Right ventricle myocardium superior (tissue), 1 donor: ENCODE data around the gene TBC1D5. TPM values are rescaled to one million over a fixed set of nuclear protein-coding genes. Genes with fewer than 3 reads are reported as not detected.
"Not testable (repeated sequence)": the region's sequence is repeated elsewhere in the genome, so short reads cannot be mapped to it uniquely, and the experiment has no call there.

Source experiments
- ATAC-seq: fragments of 200-7000 bp; cut with Tn5 transposase; one replicate; pipeline ENCODE4 v1.9.1; 2020; ENCODE audit warnings: mild to moderate bottlenecking; ENCODE audit not compliant: poor library complexity
- DNase-seq: peaks from one replicate; pipeline ENCODE4 v3.0.0-alpha.2; 2020
- intact Hi-C: fragments of 100-400 bp; cut with DNase I; formaldehyde crosslinking; loops from one replicate; pipeline ENCODE4 v1.11.2; 2022
- total RNA-seq: library from RNA; stranded (reverse); fragmentation: NEBNext Ultra II Directional; extraction: Animal tissue kit (Norgen Biotek cat#: 25700); gene quantifications from one replicate; pipeline ENCODE4 v1.2.1, GENCODE V29; 2021
- donor health status: DM: no; HTN: yes; CAD: no; lungs with severe emphysema.

TBC1D5 gene
- total RNA-seq, 1 donor from 2014 or later: 28.2 TPM

DNA sequence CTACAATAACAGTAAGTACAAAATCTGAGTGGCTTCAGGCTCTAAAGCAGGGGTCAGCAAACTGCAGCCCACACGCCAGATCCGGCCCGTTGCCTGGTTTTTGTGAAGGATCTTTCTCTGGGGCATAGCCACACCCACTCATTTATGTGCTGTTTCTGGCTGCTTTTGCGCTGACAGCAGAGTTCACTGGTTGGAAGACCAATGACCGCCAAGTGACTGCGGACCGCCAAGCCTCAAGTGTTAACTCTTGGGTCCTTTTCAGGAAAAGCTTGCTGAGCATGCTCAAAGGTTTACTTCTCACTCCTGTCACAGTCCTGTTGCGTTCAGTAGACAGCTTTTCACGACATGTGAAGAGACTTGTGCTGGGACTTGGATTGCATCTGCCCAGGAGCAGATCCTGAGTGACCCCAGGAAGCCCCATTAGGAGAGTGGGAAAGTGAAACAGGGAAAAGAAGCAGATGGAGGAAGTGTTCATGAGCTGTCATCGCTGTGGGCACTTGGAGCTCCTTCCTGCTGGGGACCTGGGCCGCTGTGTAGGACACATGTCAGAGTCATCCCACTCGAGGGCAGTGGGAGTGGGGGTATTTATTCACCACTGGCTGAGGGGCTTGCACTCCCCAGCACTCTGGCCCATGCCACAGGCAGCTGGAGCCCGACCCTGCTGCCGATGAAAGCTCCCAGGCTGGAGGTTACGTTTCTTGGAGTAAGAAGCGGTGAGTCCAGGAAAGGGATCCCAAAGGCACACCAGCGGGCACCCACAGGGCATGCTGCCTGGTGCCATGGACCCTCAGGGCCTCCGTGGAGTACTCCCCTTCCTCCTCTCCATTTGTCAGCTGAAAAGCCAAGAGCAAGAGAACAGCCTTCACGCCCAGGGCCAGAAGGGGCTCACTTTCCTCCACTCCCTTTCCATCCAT is 608.5 kb downstream of the TBC1D5 start:
- intact Hi-C loops: no loop called here

DNA sequence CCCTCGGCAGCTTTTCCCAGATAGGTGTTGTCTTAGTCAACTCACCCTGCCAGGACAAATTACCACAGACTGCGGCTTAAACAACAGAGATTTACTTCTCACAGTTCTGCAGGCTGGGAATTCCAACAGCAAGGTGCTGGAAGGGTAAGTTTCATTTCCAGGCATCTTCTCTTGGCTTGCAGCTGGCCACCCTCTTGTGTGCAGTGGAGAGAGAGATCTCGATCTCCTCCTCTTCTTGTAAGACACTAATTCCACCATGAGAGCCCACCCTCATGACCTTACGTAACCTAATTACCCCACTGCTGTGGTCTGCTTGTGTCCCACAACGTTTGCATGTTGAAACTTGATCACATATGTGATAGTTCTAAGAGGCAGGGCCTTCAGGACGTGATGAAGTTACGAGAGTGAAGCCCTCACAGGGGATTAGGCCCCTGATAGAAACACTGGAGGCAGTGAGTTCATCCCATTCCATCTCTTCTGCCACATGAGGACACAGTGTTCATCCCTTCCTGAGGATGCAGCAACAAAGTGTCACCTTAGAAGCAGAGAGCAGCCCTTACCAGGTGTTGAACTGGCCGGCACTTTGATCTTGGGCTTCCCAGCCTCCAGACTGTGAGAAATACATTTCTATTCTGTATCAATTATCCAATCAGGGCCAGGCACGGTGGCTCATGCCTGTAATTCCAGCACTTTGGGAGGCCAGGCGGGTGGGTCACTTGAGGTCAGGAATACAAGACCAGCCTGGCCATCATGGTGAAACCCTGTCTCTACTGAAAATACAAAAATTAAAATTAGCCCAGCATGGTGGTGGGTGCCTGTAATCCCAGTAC is 609.9 kb downstream of the TBC1D5 start:
- DNase-seq: no peak
- intact Hi-C loops: no loop called here
- ATAC-seq: no peak

More for the DNA sequence above, 608.5 kb downstream of the TBC1D5 start:
- ATAC-seq: no peak
- DNase-seq: no peak

DNA sequence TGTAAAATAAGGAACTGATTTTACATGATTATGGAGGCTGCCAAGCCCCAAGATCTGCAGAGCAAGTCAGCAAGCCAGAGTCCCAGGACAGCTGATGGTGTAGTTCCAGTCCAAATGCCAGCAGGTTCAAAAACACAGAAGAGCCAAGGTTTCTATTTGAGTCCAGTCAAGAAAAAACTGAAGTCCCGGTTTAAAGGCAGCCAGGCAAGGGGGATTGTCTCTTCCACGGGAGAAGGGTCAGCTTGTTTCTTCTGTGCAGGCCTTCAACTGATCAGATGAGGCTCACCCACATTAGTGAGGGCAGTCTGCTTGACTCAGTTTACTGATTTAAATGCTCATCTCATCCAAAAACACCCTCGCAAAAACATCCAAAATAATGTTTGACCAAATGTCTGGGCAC is 611.5 kb downstream of the TBC1D5 start:
- intact Hi-C loops: no loop called here
- no peak for ATAC-seq
- DNase-seq: no peak

DNA sequence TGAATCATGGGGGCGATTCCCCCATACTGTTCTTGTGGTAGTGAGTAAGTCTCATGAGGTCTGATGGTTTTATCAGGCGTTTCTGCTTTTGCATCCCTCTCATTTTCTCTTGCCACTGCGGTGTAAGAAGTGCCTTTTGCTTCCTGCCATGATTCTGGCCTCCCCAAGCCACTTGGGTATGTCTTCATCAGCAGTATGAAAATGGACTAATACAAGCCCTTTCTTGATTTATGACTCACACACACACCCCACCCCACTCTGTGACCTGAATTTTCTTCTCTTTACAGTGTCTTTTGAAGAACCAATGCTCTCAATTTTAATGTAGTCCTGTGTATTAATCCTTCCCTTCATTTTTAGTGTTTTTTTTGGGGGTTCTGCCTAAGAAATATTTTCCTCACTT is 612.9 kb downstream of the TBC1D5 start:
- DNase-seq: no peak
- ATAC-seq: no peak
- intact Hi-C loops: no loop called here

DNA sequence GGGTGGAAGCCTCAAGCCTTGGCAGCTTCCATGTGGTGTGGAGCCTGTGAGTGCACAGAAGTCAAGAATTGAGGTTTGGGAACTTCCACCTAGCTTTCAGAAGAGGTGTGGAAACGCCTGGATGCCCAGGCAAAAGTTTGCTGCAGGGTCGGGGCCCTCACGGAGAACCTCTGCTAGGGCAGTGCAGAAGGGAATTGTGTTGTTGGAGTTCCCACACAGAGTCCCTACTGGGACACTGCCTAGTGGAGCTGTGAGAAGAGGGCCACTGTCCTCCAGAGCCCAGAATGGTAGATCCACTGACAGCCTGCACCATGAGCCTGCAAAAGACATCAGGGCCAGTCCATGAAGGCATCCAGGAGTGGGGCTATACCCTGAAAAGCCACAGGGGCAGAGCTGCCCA is 613.8 kb downstream of the TBC1D5 start:
- intact Hi-C loops, ATAC-seq, DNase-seq: not testable (repeated sequence)

DNA sequence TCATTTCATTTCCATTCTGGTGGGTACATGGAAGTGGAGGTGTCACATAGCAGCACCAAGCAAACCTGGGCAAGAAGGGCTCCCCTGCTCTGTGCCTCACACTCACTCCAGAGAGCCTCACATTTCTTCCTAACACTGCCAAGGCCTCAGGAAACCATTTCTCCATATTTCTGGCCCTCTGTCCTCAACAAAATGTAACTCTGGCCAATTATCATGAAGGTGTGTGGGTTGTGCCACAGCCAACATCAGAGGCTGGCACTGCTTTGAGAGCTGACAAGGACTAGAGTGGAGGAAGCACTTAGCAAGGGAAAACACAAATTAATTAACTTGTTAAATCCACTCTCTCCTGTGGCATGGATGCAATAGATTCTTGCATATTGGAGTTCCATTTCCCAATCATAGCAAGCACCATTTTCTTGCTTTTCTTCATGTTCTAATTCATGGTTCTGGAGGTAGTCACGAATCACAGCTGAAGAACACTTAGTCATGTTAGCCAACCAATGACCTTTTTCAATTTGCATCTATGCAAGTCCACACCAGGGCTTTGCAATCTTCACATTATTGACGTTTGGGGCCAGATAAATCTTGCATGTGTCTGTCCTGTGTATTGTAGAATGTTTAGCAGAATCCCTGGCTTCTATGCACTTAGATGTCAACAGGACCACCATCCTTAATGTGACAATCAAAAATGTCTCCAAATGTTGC is 616.5 kb downstream of the TBC1D5 start:
- DNase-seq (no peak), ATAC-seq (no peak)
- intact Hi-C loops: no loop called here

DNA sequence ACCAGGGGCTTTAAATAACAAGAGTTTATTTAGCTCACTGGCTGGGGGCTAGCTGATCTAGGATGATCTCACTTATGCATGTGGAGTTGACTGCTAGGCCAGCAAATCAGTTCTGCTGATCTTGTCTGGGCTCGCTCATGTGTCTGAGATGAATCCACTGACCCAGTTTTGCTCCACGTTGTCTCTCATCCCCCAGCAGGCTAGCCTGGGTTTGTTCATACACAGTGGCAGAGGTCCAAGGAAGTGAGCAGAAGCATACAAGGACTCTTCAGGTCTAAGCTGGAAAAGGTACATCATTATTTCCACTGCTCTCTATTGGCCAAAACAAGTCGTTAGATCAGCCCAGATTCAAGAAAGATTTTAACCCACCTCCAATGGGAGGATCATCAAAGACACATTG is 619.7 kb downstream of the TBC1D5 start:
- intact Hi-C loops: no loop called here
- no peak for ATAC-seq
- DNase-seq: no peak

DNA sequence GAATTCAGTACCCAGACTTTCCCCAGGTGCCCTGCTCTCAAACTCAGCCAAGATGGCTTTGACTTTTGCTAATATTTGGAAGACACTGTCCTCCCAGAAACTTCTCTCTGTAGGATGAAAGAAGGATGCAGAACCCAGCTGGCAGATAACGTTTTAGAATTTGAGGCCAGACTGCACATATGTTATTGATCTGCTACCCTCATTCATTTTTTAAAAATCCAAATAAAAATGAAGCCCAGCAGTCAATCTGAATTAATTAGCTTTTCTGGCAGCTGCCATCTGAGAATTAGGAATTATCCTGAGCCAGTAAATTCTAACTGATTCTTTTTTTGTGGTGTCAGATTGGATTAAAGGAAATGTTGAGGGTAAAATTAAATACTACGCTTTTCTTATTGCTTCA is 621.1 kb downstream of the TBC1D5 start:
- no peak for ATAC-seq
- intact Hi-C loops: no loop called here
- no peak for DNase-seq

DNA sequence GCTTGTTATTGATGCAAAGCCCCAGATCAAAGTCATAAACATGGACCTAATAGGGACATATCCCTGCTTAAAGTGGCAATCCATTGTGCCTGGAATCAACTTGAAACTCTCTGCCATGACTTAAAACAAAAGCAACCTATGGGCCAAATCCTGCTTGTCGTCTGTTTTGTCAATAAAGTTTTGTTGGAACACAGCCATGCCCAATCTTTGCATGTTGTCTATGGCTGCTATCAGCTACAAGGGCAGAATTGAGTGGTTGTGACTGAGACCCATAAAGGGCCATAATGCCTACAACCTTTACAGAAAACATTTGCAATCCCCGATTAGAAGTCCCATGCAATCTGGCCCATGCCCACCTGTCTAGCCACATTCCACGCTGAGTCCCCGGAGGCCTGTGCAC is 622.3 kb downstream of the TBC1D5 start:
- DNase-seq (no peak), ATAC-seq (no peak)
- intact Hi-C loops: no loop called here

DNA sequence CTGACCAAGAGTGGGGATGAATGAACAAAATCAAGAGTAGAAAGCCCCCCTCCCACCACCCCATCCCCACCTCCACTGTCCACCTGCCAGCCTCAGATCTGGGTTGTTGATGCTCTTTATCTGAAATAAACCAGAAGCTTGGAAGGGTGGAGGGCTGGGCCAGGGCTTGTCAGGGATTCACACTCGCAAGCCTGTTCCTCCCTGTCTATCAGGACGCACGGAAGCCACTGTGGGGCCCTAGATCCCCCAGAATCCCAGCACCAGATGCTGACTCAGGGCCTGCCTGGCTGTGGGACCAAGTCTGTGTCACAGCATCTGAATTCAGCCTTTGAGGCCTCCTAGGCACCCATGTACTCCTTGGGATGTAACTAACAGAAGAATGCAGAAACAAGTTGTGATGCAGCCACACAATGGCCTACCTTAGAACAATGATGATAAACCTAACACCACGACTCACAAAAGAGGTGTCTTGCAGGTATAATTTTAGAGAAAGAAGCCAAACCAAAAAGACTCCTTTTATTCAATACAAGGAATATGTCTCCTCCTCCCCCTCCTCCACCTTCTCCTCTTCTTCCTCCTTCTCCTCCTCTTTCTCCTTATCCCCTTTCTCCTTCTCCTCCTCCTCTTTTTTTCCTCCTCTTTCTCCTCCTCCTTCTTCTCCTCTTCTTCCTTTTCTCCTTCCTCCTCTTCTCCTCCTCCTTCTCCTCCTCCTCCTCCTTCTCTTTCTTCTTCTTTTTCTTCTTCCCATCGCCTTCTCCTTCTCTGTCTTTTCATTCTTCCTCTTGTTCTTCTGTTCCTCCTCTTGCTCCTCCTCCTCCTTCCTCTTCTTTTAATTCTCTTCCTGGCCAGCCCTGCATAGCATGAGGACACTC is 623.0 kb downstream of the TBC1D5 start:
- intact Hi-C loops: no loop called here
- ATAC-seq (no peak), DNase-seq (no peak)

DNA sequence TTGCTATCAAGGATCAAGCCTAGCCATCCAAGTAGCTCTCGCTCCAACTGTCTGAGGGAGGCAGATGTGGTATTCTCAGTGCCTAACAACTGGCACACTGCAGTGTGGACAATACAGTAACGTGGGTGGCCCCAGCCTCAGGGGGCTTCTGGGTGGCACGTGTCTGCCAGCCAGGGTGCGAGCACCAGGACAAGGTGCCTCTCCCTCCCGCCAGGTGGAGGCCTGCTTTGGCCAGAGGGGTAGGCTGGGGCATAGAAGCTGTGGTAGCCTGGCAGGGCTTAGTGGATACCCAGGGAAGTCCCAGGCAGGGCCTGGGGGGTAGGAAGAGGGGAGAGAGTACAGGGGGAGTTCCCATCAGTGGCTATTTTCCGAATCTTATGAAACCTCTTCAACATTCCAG is 623.7 kb downstream of the TBC1D5 start:
- ATAC-seq (no peak), DNase-seq (no peak)
- intact Hi-C loops: no loop called here

DNA sequence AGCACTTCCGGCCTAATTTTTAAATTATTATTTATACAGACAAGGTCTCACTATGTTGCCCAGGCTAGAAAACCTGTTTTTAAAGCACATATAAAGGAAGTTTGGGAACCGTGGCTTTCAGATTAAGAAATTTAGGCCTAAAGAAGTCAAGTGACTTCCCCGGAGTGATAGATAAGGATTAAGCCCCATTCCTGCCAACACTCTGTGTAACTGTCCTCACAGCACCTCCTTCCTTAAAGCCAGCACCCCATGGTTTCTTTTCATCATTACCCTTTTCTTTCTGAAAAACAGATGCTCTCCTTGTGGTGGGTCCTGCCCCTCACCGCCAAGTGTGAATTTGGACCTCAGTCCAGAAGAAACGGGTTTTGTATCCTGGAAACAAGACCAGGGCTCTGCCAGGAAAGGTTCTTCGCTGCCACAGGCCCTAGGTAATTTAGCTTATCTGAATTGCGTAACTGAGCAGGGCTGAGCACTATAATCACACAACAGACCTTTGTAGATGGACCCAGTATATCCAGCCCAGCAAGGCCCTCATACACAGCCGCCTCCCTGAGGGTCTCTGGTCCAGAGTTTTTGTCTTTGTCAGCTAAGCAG is 626.3 kb downstream of the TBC1D5 start:
- ATAC-seq: peak; percentile 73
- DNase-seq: no peak
- intact Hi-C loops: no loop called here

DNA sequence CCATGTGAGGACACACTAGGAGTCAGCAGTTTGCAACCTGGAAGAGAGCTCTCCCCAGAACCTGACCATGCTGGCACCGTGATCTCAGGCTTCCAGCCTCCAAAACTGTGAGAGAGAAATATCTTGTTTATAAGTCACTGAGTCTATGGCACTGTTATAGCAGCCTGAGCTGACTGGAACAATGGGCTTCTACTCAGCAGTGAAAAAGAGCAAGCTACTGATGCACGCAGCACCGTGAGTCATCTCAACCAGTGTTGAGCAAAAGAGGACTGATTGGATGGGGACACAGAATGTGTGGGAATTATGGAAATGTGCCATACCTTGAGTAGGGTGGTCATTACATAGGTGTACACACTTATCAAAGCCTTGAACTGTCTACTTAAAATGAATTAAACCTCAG is 627.2 kb downstream of the TBC1D5 start:
- intact Hi-C loops: no loop called here
- DNase-seq (no peak), ATAC-seq (no peak)

DNA sequence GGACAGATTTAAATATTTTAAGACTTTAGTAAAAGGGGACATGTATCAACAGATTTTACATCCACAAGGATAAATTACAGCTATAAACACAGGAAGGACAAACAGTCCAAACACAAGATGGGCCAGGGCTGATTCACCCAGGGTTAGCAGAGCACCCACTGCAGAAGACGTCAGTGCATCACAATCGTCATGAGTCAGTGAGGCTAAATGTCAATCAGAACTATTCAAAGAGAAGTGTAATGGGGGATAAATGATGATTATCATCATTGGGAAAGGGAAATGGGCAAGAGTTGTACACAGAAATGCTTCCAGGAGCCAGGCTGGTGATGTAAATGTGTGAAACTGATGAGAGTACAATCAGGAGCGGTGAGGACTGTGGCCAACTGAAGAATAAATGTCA is 630.8 kb downstream of the TBC1D5 start:
- ATAC-seq: no peak
- intact Hi-C loops: no loop called here
- no peak for DNase-seq

DNA sequence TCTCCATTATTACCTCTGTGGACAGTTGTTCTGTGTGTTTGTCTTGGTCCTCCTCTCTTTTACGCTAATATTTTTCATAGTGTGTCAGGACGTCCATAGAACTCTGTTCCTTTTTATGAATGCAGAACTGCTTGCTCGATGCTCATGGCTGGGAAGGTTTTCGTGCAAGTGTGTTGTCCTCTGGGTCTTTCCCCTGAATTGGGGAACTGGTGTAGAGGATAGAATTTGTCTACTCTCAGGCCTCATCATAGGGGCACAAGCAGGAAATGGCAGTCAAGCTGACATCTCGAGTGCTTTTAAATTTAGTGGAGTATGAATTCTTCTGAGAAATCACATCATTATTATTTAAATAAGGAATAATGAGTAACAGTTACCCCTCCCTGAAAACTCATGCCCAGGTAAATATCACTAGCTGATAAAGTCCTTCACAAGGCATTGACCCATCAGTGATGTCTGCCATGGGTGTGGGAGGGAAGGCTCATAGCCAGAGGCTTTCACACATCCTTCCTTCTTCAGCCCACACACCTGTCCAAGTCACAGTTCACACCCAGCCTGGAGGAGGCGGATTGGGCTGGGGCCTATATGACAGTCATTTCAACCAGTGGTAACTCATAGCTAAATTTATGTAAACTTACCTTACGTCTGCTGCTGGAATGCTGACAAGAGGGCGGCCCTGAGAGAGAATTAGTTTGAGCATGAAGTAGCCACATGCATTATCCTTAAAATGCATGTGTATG is 631.6 kb downstream of the TBC1D5 start:
- ATAC-seq (no peak), DNase-seq (no peak)
- intact Hi-C loops: no loop called here
